Stimulated activated CD4-positive, alpha-beta T cell treated with anti-CD3 and anti-CD28 coated beads, Interleukin-2, amount 100 ng/mL, for 4 hours (primary cell): ENCODE measurements around the gene RC3H1.
"Not testable (repeated sequence)": the region's sequence is repeated elsewhere in the genome, so short reads cannot be mapped to it uniquely, and the experiment has no call there.

Source experiments
- DNase-seq: peaks from one replicate; pipeline ENCODE4 v3.0.0-alpha.2; 2020; ENCODE audit warnings: low read depth

Gene RC3H1

DNA sequence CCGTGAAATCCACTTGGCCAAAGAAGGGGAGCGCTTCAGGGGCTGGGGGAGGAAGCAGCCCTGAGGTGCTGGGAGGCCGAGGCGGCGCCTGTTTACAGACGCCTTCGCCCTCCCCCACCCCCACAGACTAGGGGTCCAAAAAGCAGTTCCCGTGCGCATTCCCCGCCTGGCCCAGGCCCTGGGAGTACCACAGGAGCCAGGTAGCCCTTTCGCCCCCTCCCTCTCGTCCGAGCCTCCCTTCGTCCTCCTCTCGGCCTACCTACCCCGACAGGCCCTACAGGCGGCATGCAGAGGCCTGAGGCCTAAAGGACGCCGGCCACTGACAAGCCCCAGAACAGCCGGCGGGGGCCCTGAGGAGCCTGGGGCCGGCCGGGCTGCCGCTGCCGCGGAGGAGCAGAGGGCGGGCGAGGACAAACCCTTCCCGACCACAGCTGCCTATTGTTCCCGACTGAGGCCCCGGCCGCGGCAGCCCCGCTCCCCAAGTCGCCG is 522 bp downstream of the RC3H1 start:
- DNase-seq: peak; percentile 7

DNA sequence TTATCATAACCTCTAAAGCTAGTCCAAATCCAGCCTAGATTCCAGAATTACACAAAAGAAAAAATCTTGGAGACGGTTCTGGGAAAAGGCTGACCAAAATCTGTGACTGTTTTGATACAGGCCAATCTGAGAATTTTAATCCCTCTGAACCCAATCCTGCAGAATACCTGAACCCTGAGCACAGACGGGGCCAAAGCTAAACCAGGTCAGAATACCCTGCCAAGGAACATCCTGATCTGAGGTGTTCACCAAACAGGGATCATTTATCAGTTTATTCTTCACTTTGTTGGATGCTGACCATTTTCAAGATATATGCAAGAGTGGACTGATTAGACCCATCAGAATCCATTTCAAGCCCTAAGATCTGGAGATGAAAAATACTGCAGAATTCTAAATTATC is 3.6 kb downstream of the RC3H1 start:
- DNase-seq: no peak

DNA sequence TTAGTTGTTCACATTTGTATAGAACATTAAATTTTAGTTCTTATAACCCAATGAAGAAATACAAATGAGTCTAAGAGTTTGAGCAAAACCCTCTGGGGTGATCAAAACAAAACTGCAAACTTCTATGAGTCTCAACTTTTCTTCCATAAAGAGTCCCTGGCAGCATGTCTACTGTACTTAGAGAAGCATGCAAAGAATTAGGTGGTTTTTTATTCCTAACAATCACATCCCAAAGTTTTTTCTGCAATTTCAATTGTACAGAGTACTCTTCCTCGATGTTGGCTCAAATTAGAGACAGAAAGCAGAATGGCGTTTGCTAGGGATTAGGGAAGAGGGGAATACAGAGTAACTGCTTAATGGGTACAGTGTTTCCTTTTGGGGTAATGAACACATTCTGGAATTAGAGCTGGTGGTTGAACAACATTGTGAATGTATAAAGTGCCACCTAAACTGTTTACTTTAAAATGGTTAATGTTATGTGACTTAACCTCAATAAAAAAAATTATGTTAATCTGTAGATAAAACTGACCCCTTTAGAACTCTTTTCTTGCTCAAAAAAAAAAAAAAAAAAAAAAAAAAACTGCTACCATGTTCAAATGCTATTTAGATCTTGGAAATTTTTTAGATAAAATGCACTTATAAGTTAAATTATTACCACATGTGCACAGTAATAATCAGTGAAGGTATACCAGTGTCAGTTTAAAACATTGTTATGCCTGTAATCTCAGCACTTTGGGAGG is 4.8 kb downstream of the RC3H1 start:
- DNase-seq: no peak

DNA sequence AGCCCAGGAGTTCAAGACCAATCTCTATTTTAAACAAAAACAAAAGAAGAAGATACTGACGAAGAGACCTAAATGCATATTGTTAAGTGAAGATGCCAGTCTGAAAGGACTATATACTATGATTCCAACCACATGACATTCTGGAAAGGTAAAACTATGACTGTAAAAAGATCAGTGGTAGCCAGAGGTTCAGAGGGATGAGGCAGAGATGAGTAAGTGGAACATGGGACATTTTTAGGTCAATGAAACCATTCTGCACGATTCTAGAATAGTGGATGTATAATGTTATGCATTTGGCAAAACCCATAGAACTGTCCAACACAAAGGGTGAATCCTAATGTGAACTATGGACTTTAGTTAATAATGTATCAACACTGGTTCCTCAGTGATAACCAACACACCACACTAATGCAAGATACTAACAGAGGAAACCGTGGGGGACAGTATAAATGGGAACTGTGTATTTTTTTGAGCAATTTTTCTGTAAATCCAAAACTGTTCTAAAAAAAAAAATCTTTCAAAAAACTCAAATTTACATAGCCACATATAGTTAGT is 8.2 kb downstream of the RC3H1 start:
- DNase-seq: no peak

DNA sequence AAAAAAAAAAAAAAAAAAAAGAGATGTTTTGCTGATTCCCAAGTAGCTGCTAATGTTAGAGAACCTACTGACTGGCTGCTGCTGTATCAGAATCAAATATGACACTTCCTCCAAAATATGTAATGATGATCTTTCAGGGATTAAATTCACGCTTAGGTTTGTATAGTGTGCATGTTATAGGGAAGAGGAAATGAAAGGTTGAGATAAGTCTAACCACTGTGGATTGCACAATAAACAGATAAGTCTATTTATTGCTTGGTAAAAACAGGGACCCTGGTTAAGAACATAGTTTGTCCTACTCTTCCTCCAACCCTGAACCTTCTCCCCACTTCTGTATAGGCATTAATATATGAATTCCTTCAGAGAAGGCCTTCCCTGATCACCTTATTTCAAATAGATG is 13.2 kb downstream of the RC3H1 start:
- no peak for DNase-seq

DNA sequence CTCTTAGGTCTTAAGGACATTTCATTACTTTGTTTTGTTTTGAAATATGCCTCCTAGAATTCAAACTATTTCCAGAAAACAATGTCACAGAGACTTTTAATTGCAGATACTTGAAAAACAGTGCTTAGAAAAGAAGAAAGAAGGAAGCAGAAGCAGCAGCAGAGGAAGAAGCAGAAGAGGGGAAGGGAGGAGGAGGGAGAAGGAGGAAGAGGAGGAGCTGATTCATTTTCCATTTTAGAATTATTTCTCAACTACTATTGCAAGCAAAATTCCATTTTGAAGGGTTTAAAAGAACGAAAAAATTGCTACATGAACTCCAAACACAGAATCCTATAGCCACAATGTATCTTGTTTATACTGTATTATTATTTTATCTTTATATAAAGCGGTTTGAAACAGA is 13.9 kb downstream of the RC3H1 start:
- no peak for DNase-seq

DNA sequence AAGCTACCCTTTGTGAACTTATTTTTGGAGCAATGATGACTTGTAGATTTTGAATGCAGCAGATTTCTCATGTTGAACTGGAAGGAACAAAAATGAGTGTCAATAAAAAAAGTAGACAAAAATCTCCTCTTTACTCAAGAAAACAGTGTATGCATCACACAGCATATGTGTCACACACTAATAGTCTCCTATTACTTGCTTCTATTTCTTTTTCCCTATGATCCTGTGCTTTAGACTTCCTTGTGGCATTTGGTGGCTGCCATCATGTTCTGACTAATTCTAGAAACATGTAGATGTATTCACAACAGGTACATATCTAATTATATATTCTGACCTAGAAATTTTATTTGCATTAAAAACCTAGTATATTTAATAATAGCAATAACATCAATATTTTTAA is 14.3 kb downstream of the RC3H1 start:
- DNase-seq: no peak

DNA sequence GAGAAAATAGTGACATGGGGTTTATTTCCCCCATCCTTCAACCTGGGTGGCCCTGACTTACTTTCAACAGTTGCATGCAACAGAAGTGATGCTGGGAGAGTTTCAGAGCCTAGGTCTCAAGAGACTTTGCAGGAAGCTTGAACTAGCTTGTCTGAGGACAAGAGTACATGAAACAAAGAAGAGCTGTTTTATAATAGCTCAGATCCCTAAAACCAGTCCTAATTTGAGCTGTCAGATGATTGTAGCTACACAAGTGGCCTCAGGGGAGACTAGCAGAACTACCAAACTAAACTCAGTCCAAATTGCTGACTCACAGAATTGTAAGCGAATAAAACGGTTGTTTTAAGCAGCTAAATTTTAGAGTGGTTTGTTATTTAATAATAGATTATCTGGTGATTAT is 17.1 kb downstream of the RC3H1 start:
- DNase-seq: no peak

DNA sequence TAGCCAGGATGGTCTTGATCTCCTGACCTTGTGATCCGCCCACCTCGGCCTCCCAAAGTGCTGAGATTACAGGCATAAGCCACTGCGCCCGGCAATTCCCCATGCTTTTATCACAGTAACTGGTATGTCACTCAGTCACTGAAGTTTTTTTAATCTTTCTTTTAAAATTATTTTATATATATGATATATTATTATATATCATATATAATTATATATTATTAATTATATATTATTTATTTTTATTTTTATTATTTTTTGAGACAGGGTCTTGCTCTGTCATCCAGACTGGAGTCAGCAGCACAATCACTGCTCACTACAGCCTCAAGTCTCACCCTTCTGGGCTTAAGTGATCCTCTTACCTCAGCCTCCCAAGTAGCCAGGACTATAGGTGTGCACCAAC is 18.3 kb downstream of the RC3H1 start:
- DNase-seq: no peak

DNA sequence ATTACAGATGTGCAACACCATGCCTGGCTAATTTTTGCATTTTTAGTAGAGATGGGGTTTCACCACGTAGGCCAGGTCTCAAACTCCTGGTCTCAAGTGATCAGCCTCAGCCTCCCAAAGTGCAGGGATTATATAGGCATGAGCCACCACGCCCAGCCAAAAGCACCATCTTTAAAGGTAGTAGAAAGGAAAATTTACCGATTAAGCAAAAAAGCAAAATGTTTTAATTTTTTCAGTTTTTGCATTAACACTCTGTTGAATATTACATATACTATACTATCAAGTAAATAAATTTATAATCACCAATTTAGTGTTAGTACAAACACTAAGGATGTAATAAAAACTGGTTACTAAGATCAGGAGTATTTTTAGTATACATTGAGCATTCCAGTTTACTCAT is 20.6 kb downstream of the RC3H1 start:
- no peak for DNase-seq

DNA sequence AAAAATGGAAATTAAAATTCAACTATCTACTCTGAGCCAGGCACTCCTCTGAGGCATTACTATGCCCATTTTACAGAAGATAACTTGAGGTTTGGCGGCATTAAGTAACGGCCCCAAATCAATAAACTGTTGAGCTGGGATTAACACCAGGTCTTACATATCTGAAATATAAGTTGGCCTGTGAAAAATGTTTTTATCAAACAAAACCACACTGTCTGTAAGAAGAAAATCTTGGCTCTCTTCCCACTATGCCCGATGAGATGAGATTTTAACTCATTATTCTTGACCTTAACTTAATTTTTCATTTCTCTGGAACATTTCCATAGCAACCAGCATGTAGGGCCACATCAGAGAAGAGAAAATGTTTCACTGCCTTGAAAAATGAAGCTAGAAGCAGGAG is 21.8 kb downstream of the RC3H1 start:
- DNase-seq: no peak

DNA sequence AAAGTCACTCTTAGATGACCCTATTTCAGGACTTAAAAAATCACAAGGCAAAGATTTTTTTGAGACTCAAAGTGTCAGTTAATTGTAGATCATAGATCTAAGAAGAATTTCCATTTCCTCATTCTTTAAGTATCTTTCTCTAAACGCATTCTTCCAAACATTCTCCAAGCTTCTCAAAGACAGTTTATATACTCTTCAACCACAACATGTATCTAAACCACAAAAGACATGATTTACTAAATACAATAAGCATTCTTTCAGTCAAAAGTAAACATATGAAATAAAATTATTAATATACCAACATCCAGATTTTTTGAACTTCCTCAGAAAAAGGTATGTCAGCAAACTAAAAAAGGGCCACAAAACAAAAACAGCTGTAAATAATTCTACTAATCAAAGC is 24.4 kb downstream of the RC3H1 start:
- no peak for DNase-seq

DNA sequence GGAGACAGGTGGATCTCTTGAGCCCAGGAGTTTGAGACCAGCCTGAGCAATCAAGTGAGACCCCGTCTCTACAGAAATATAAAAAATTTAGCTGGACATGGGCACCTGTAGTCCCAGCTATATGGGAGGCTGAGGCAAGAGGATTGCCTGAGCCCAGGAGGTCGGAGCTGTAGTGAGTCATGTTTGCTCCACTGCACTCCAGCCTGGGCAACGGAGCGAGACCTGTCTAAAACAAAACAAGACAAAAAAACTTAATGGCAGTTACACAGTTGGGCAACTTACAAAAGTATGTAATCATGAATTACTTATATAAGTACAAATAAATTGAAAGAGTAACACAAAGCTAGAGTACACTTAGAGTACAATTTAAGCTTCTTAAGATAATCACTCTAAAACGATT is 25.2 kb downstream of the RC3H1 start:
- DNase-seq: no peak

DNA sequence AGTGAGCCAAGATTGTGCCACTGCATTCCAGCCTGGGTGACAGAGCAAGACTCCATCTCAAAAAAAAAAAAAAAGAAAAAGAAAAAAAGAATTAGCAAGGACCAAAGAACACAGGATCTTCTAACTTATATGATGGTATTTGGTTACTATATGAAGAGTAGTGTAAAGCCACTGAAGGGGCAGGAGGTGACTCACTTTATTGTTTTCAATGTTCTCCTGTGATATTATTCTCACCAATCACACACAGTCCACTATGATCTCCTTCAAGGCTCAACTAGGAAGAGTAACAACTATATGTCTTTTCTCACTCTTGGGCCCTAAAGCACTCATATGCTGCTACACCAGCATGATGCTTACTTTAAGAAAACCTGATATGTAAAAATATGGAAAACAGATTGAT is 26.7 kb downstream of the RC3H1 start:
- DNase-seq: no peak

DNA sequence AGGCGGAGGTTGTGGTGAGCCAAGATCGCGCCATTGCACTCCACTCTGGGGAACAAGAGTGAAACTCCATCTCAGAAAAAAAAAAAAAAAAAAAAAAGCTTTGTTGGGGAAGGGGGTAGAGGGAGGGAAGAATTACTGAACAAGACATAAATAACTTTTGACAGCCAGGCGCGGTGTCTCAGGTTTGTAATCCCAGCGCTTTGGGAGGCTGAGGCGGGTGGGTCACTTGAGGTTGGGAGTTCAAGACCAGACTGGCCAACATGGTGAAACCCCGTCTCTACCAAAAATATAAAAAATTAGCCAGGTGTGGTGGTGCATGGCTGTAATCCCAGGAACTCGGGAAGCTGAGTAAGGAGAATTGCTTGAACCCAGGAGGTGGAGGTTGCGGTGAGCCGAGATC is 28.2 kb downstream of the RC3H1 start:
- DNase-seq: not testable (repeated sequence)

DNA sequence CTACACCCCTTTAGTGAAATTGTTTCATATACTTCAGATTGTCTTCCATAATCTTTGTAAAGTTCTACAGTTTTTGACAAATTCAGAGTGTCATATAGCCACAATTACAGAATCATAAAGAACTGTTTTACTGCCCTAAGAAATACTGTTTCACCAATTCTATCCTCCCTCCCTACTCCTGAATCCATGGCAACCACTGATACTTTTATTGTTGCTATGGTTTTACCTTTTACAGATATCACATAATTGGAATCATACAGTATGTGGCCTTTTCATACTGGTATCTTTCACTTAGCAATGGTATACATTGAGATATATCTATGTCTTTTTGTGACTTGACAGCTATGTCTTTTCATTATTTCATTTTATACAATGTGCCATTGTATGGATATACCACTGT is 34.1 kb downstream of the RC3H1 start:
- DNase-seq: no peak

DNA sequence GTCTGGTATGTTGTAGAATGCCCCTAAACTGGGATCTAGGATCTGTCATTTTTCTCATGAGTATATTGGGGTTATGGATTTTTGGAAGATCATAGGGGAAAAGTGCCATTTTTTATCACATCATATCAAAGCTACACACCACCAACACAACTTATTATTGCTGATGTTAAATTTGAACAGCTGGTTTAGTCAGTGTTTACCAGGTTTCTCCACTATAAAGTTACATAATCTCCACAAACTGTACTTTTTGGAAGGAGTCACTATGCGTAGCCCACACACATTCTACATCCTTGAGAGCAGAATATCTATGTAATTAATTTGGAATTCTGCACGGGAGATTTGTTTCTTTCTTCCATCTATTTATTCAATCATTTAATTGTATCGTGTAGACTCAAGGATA is 35.2 kb downstream of the RC3H1 start:
- no peak for DNase-seq

DNA sequence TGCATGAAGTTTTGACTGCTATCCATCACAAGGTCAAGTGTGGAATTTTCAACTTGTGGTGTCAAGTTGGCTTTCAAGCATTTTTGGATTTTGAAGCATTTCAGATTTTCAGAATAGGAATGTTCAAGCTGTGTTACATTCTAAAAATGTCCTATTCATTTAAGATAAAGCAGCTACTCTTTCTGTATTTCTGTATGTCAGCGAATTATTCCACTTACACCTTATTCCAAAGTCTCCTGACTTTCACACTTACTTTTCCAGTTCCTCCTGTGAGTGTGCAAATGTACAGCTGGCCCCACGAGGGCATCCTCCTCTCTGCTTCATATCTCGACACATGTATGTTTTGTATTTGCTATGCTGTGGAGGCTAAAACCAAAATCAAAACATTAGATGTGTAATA is 51.9 kb downstream of the RC3H1 start:
- no peak for DNase-seq

DNA sequence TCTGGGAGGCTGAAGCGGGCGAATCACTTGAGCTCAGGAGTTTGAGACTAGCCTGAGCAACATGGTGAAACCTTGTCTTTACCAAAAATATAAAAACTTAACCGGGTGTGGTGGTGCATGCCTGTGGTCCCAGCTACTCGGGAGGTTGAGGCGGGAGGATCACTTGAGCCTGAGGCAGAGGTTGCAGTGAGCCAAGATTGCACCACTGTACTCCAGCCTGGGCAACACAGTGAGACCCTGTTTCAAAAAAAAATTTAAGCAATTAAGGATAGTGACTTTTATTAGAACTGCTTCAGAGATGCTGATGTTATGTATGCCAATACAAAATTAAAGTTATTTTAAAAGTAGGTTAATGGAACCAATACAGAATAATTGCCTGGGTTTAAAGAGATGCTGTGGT is 56.3 kb downstream of the RC3H1 start:
- not testable (repeated sequence) for DNase-seq

DNA sequence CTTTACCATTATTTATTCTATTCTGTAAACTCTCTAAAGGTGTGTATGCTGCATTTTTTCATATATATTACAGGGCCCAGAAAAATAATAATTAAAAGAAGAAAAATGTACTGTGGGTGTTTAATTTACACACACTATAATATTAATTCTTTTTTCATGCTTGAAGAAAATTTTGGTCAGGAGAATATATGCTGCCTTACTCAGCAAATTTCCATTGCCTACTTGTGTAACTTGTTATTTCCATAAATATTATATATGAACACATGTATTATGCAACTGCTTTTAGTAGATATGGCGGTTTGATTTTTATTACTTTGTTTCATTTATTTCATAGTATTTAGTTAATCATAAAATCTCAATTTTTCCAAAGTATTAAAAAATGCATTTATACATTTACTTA is 58.7 kb downstream of the RC3H1 start:
- DNase-seq: no peak

DNA sequence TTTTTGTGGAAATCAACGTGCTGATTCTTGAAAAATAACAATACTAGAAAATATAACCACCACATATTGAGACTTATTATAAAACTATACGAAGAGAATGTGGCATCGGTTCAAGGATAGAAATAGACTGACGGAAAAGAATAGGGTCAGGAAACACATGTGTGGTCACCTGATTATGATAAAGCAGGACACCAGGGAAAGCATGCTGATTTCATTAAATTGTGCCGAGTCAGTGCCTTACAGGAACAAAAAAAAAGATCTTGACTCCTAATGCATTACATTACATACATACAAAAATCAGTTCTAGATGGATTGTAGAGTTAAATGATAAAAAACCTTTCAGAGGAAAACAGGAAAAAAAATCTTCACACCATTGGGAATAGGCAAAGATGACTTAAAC is 61.5 kb downstream of the RC3H1 start:
- DNase-seq: no peak

DNA sequence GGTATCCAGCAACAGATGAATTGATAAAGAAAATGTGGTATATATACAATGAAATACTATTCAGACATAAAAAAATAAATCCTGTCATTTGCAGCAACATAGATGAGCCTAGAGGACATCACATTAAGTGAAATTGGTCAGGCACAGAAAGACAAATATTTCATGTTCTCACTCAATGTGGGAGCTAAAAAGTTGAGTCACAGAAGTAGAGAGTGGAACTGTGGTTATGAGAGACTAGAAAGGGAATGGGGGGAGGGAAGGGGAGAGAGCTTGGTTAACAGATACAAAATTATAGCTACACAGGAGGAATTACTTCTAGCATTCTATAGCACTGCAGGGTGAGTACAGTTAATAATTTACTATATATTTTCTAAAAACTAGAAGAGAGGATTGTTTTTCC is 68.0 kb downstream of the RC3H1 start:
- DNase-seq: no peak

DNA sequence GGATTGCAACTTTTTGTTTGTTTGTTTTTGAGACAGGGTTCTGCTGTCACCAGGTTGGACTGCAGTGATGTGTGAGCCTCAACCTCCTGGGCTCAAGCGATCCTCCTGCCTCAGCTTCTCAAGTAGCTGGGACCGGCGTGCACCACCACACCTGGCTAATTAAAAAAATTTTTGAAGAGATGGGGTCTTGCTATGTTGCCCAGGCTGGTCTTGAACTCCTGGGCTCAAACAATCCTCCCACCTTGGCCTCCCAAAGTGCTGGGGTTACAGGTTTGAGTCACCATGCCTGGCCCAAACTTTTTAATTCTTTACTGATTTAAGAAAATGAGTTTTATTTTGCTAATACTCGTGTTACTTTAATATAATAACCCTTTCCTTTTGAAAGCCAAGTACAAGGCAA is 73.6 kb downstream of the RC3H1 start:
- no peak for DNase-seq

DNA sequence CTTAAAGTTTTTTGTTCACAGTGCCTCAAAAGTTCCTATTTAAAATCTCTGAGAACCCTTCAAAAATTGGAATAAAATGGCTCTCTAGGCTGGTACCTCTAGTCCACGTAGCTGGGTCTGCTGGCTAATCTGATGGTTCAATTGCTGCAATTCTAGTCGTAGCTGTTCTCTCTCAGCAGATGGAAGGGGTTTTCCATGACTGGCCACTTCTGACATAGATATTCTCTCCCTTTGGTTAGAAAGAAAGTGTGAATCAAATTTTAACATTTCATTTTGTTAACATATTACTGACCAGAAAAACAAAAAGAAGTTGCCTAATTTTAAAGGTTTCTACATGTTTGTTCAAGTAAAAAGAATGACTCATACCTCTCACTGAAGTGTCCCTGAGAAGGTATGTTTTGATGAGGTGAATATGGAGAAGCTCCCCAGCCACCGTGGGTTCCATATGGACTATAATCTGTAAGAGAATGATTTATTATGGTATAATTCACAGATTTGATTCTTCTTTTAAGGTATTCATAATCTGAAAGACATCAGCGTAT is 75.7 kb downstream of the RC3H1 start:
- DNase-seq: no peak
